GM12891 (cell line): Measurements from ENCODE around the gene SLC8A3.

ENCODE experiments used
- PAX5 ChIP-seq: IDR thresholded peaks from 2 replicates; pipeline ENCODE4 v1.6.1; 2011; ENCODE audit warnings: low read length, moderate library complexity, mild to moderate bottlenecking; ENCODE audit not compliant: insufficient read depth, severe bottlenecking
- POLR2A ChIP-seq: IDR thresholded peaks from 2 replicates; pipeline ENCODE4 v1.6.1; 2011; ENCODE audit warnings: low read depth, low read length, control low read depth
- POLR2AphosphoS5 ChIP-seq: IDR thresholded peaks from 2 replicates; pipeline ENCODE4 v1.6.1; 2011; ENCODE audit warnings: low read depth, low read length, control low read depth
- POU2F2 ChIP-seq: IDR thresholded peaks from 2 replicates; pipeline ENCODE4 v1.6.1; 2011; ENCODE audit warnings: low read depth, mild to moderate bottlenecking, control low read depth, low read length, moderate library complexity
- SPI1 ChIP-seq: IDR thresholded peaks from 2 replicates; pipeline ENCODE4 v1.6.1; 2011; ENCODE audit warnings: low read depth, low read length, control low read depth
- TAF1 ChIP-seq: IDR thresholded peaks from 2 replicates; pipeline ENCODE4 v1.6.1; 2011; ENCODE audit warnings: low read depth, low read length, control low read depth

- TF ChIP-seq TAF1 (no peak), POLR2A (no peak), POLR2AphosphoS5 (no peak), PAX5 (no peak), SPI1 (no peak), POU2F2 (no peak)
Observed at GRCh38 chr14:70021548-70022220, 167.1 kb downstream of the SLC8A3 start.
